Measurements from ENCODE around the gene C10orf95. TPM values are rescaled to one million over a fixed set of nuclear protein-coding genes. Genes with fewer than 3 reads are reported as not detected.

Gene C10orf95
- total and polyA plus RNA-seq, 2 of the 13 experiments (the other 11 are each of a cell fraction or from before 2014, with no cell fraction given): 0.05 to 0.07 TPM

GRCh38 chr10:102419269-102420180 is 31.8 kb downstream of the C10orf95 start (continued):
- TF ChIP-seq ZBED4 (CRISPR knock-in tag; IDR thresholded peaks at IDR 0.05; ENCODE audit: borderline replicate concordance): no peak
- peak; percentile 84 for TF ChIP-seq HOXD1 (CRISPR knock-in tag; IDR thresholded peaks at IDR 0.05)
- TF ChIP-seq AHR (CRISPR knock-in tag; IDR thresholded peaks at IDR 0.05): no peak
- no peak for TF ChIP-seq MIXL1 (CRISPR knock-in tag; IDR thresholded peaks at IDR 0.05)
- TF ChIP-seq ZNF605 (CRISPR knock-in tag; IDR thresholded peaks at IDR 0.05): 0 out of 2 replicates have a peak, but pooled peaks have one; percentile 17
- no peak for TF ChIP-seq ZNF224 (CRISPR knock-in tag; IDR thresholded peaks at IDR 0.05)
- peak; percentile 33; the same call in 1 of the 2 replicates for TF ChIP-seq ESRRA (CRISPR knock-in tag; IDR thresholded peaks at IDR 0.05; ENCODE audit: low read depth)
- TF ChIP-seq PTBP1 (IDR thresholded peaks at IDR 0.05; ENCODE audit: low read depth, low read length, poor library complexity, severe bottlenecking): no peak
- TF ChIP-seq PHF5A (CRISPR knock-in tag; IDR thresholded peaks at IDR 0.05; ENCODE audit: low read depth, unreplicated experiment): no peak
- 0 out of 2 replicates have a peak, but pooled peaks have one; percentile 52 for TF ChIP-seq ZNF879 (CRISPR knock-in tag; IDR thresholded peaks at IDR 0.05)
- 0 out of 2 replicates have a peak, but pooled peaks have one; percentile 53 for TF ChIP-seq ZNF256 (CRISPR knock-in tag; conservative IDR thresholded peaks at IDR 0.05)
- no peak for TF ChIP-seq MLLT10 (CRISPR knock-in tag; IDR thresholded peaks at IDR 0.05)
- TF ChIP-seq ZNF280D (CRISPR knock-in tag; IDR thresholded peaks at IDR 0.05): no peak
- peak; percentile 71; the same call in 1 of the 2 replicates for TF ChIP-seq ZNF557 (CRISPR knock-in tag; IDR thresholded peaks at IDR 0.05)
- no peak for TF ChIP-seq ZBTB34 (CRISPR knock-in tag; IDR thresholded peaks at IDR 0.05)
- no peak for TF ChIP-seq ZNF253 (CRISPR knock-in tag; IDR thresholded peaks at IDR 0.05; ENCODE audit: borderline replicate concordance)
- TF ChIP-seq SNAPC5 (CRISPR knock-in tag; IDR thresholded peaks at IDR 0.05; ENCODE audit: borderline replicate concordance): no peak
